IPS DF 19.7 (cell line): Measurements from ENCODE around the gene RBM48.
"Not testable (repeated sequence)": the region's sequence is repeated elsewhere in the genome, so short reads cannot be mapped to it uniquely, and the experiment has no call there.

Source experiments
- DNase-seq: peaks from one replicate; pipeline ENCODE4 v3.0.0-alpha.2; 2013; ENCODE audit warnings: low read depth, low spot score

Gene RBM48

DNA sequence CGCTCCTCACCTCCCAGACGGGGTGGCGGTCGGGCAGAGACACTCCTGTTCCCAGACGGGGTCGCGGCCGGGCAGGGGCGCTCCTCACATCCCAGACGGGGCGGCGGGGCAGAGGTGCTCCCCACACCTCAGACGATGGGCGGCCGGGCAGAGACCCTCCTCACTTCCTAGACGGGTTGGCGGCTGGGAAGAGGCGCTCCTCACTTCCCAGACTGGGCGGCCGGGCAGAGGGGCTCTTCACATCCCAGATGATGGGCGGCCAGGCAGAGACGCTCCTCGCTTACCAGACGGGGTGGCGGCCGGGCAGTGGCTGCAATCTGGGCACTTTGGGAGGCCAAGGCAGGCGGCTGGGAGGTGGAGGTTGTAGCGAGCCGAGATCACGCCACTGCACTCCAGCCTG, 16.5 kb downstream of the RBM48 start:
- DNase-seq = not testable (repeated sequence)

DNA sequence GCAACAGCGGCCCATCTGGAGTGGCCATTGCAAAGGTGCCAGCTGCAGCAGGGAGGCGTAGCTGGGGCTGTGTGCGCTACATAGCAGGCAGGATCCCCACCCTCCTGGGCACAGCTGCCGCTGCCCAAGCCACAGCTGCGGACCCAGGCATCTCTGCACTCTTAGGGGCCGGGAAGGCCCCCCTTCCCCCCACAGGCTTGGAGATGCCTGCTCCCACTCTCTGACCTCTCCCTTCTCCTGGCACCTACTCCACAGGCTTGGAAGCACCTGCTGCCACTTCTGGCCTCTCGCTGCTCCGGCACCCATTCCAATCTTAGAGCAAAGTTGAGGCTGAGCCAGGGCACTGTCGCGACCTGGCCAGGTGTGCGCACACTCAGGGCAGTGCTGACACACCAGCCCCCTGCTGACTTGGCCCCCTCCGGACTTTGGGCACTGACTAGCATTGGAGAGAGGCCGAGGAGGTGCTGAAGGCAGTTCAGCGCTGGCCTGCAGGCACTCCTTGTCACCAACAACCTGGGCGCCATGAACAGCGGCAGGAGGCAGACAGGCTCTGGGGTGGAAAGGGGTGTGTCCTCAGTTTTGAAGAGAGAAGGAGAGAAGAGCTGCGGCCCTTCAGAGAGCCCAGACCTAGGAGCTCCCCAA, 18.4 kb downstream of the RBM48 start:
- no peak for DNase-seq

GRCh38 chr7:92547579-92547978, 19.0 kb downstream of the RBM48 start:
- DNase-seq = no peak

GRCh38 chr7:92550194-92550593, 21.6 kb downstream of the RBM48 start:
- DNase-seq = no peak

GRCh38 chr7:92557249-92557648, 28.7 kb downstream of the RBM48 start:
- DNase-seq = no peak

DNA sequence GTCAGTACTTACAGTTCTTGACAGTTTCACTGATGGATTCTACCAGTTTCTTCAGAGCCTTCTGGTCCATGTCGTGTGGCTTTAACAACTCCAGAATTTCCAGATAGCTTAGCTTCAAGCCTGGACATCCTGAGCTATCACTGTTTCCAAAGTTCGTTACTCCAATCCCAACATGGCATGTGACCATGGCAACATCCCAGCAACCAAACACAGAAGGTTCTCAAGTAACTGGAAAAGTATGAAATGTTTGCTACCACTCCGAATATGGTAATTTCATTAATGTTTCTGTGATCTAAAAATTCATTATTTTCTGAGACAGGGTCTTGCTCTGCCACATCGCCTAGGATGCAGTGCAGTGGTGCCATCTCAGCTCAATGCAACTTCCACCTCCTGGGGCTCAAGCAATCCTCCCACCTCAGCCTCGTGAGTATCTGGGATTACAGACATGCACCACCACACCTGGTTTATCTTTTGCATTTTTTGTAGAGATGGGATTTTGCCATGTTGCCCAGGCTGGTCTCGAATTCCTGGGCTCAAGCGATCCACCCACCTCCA, 29.3 kb downstream of the RBM48 start:
- DNase-seq = no peak

DNA sequence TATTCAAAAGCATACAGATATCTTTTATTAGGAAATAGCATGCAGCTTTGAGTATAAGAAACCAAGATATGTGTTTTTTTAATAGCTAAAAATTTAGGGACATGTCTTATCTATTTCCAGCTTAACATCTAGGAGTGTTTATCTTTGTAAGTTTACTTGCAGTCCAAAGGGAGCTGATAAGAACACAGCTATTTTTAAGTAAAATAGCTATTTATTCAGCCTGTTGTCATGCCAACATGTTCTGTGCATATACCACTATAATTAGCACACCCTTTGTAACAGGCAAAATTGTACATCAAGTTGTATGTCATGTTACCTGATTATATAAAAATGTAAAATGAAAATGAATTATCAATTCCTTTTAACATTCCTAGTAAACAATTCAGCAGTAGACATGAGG, 32.0 kb downstream of the RBM48 start:
- DNase-seq = no peak

DNA sequence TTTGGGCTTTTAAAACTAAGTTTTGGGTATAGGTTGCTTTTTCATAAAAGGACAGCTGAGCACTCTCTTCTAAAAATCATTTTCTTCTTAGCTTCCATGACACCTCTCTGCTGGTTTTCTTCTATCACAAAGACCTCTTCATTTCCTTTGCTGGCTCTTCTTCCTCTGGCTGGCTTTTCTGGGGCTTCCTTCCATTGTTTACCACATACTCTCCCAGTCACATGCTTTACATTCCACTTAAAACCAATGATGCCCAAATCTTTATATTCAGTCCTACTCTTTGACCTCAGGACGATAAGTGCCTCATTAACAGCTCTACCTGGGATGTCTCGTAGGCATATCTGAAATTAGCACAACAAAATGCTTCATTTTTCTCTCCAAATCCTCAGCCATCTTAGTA, 34.8 kb downstream of the RBM48 start:
- DNase-seq = no peak

- DNase-seq = no peak
Observed at GRCh38 chr7:92567460-92567859, 38.9 kb downstream of the RBM48 start.

- DNase-seq = no peak
Observed at GRCh38 chr7:92569137-92569536, 40.5 kb downstream of the RBM48 start.

DNA sequence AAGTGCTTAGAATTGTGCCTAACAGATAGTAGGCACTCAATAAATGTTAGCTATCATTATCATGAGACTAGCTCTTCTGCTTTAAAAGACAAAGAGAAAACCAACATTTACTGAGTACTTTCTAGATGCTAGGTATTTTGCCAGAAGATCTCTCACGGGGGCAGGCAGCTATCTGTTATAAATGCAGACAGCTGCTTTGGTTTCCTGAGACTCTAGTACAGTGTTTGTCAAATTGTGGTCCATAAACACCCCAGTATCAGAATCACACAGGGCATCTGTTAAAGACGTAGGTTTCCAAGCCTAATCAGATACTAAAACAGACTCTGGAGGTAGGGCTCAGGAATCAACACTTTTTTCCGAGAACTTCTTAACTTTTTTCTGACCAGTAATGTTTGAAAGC, 47.7 kb downstream of the RBM48 start:
- DNase-seq = no peak

GRCh38 chr7:92582948-92583347, 54.4 kb downstream of the RBM48 start:
- no peak for DNase-seq

GRCh38 chr7:92584953-92585352, 56.4 kb downstream of the RBM48 start:
- no peak for DNase-seq

DNA sequence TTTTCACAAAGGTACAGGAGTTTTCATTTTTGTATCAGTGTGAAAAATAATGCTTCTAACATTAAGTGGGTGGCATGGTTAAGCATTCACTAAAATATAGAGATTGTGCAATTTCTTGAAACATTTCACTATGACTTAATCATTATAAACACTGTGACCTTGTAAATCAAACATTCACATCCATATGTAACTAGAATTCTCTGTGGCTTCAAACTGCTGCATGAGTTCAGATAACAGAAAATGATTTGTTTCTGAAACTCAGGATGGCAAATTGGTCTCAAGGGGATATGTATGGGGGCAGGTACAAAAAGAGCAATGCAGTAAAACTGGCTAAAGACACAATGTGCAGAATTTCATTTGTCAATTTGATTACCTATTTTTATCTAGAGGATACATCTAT, 57.8 kb downstream of the RBM48 start:
- no peak for DNase-seq

DNA sequence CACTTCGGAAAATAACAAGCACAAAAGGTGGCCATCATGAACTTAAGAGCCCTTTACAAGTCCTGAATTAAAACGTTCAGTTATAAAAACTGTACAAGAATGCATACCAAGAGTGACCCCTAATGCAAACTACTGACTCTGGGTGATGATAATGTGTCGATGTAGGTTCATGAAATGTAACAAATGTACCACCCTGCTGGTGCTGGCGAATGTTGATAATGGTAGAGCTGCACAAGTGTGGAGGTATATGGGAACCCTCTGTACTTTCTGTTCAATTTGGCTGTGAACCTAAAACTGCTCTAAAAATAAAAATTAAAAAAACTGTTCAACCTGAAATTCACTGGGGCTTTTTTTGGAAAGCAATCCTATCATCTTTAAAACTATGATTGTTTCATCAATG, 58.2 kb downstream of the RBM48 start:
- no peak for DNase-seq
